ENCODE measurements around the gene CACNG7.
"Not testable (repeated sequence)": the region's sequence is repeated elsewhere in the genome, so short reads cannot be mapped to it uniquely, and the experiment has no call there.

CACNG7 gene

DNA sequence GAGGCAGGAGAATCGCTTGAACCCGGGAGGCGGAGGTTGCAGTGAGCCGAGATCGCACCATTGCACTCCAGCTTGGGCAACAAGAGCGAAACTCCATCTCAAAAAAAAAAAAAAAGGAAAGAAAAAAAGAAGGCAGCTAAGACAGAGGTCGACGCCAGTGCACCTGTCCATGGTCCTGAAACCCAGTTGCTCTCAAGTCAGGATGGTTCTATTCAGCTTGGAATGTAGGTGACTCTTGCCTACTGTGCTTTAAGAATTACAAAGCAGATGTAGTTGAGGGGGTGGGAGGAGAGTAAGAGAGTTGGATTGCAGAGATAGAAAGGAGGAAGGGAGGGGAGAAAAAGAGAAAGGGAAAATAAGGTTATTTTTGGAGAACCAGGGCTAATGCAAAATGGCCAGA, 18.7 kb downstream of the CACNG7 start:
- Histone ChIP-seq H3K9me3 (ENCODE audit: control insufficient read depth in 2 of 2, low read length in 2 of 2) (no peaks in the 10 kb centered on the region), H3K4me1 (ENCODE audit: control insufficient read depth, insufficient read depth, low read length) (no peaks in the 10 kb centered on the region), H3K27ac (ENCODE audit: low read length) (no peak overlapping the region), H3K9ac (ENCODE audit: low read length in 2 of 2) (no peak overlapping the region), H3K27me3 (ENCODE audit: control insufficient read depth in 1 of 2, insufficient read depth in 2 of 2, low read length in 2 of 2) (peaks cover 0 to 3% of the 10 kb centered on the region in 2 donors), H3K36me3 (ENCODE audit: control insufficient read depth in 2 of 2, insufficient read depth in 2 of 2, low read length in 2 of 2) (no peaks in the 10 kb centered on the region), H3K4me3 (ENCODE audit: low read length in 2 of 2) (no peak overlapping the region)

DNA sequence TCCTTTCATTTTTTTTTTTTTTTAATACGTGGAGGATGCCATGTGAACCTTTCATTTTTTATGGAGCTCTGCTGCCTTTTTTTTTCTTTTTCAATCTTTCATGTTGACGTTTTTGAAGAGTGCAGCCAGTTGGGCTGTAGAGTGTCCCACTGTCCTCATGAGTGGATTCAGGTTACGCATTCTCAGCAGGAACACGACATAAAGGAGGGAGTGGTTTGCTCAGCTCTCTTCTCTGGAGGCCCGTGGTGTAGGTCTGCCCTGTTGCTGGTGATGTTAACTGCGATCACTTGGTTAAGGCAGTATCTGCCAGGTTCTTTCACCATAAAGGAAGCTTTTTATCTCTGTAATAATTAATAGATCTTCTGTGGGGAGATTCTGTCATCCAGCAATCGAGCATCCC, 27.0 kb downstream of the CACNG7 start:
- Histone ChIP-seq H3K4me1 (ENCODE audit: control insufficient read depth, insufficient read depth, low read length) (no peaks in the 10 kb centered on the region), H3K4me3 (ENCODE audit: low read length in 2 of 2) (no peak overlapping the region), H3K9ac (ENCODE audit: low read length in 2 of 2) (no peak overlapping the region), H3K27me3 (ENCODE audit: control insufficient read depth in 1 of 2, insufficient read depth in 2 of 2, low read length in 2 of 2) (peaks cover 8 to 11% of the 10 kb centered on the region in 2 donors), H3K9me3 (ENCODE audit: control insufficient read depth in 2 of 2, low read length in 2 of 2) (peaks cover 0 to 2% of the 10 kb centered on the region in 2 donors), H3K27ac (ENCODE audit: low read length) (no peak overlapping the region), H3K36me3 (ENCODE audit: control insufficient read depth in 2 of 2, insufficient read depth in 2 of 2, low read length in 2 of 2) (no peaks in the 10 kb centered on the region)

DNA sequence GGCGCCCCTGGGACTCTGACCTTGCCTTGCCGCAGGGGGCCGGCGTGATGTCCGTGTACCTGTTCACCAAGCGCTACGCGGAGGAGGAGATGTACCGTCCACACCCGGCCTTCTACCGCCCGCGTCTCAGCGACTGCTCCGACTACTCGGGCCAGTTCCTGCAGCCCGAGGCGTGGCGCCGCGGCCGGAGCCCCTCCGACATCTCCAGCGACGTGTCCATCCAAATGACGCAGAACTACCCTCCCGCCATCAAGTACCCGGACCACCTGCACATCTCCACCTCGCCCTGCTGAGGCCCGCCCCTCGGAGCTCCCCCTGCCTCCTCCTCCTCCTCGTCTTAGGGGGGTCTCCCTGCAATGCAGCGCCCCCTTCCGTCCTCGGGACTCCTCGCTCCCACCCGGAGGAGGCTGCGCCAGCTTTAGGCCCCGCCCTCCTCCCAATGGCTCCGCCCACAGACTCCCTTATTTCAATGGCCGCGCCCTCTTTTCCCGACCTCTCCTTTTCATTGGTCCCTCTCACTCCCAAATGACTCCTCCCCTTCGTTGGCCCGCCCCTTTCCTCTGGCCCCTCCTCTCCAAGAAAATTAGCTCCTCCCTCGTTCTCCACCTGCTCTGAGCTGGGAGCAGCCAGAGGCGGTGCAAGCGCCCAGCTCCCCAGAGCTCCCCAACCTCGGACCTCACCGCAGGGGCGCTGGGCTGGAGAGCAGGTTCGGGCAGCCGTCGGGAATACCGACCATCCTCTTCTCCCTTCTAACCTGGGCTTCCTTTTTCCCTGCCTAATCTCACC, 33.1 kb downstream of the CACNG7 start:
- no peak overlapping the region for H3K9ac ChIP-seq (ENCODE audit: low read length in 2 of 2)

DNA sequence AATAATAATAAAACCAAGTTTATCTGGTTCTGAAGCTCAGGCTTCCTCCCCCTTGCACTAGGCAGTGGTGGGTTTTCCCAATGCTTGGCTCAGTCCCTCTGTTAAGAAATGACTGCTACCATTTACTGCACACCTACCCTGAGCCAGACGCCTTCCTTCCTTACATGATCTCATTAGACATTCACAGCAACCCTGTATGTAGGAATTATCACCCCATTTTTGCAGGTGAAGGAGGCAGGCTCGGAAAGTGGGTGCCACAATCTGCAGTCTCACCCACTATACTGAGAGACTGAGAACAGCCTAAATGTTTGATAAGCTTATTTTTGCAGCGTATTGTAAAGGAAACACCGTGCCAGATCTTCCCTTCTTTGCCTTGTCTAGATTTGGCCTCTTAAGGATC, 35.3 kb downstream of the CACNG7 start:
- Histone ChIP-seq H3K27me3 (ENCODE audit: control insufficient read depth in 1 of 2, insufficient read depth in 2 of 2, low read length in 2 of 2) (peaks cover 32 to 37% of the 10 kb centered on the region in 2 donors), H3K36me3 (ENCODE audit: control insufficient read depth in 2 of 2, insufficient read depth in 2 of 2, low read length in 2 of 2) (no peaks in the 10 kb centered on the region), H3K4me3 (ENCODE audit: low read length in 2 of 2) (no peak overlapping the region), H3K9ac (ENCODE audit: low read length in 2 of 2) (no peak overlapping the region), H3K9me3 (ENCODE audit: control insufficient read depth in 2 of 2, low read length in 2 of 2) (no peaks in the 10 kb centered on the region), H3K4me1 (ENCODE audit: control insufficient read depth, insufficient read depth, low read length) (no peaks in the 10 kb centered on the region), H3K27ac (ENCODE audit: low read length) (no peak overlapping the region)

More for the DNA sequence above, 33.1 kb downstream of the CACNG7 start:
- H3K27me3 ChIP-seq (ENCODE audit: control insufficient read depth in 1 of 2, insufficient read depth in 2 of 2, low read length in 2 of 2): peaks cover 29 to 36% of the 10 kb centered on the region in 2 donors
- H3K4me3 ChIP-seq (ENCODE audit: low read length in 2 of 2): no peak overlapping the region
- no peaks in the 10 kb centered on the region for H3K4me1 ChIP-seq (ENCODE audit: control insufficient read depth, insufficient read depth, low read length)
- no peak overlapping the region for H3K27ac ChIP-seq (ENCODE audit: low read length)
- no peaks in the 10 kb centered on the region for H3K36me3 ChIP-seq (ENCODE audit: control insufficient read depth in 2 of 2, insufficient read depth in 2 of 2, low read length in 2 of 2)
- no peaks in the 10 kb centered on the region for H3K9me3 ChIP-seq (ENCODE audit: control insufficient read depth in 2 of 2, low read length in 2 of 2)

DNA sequence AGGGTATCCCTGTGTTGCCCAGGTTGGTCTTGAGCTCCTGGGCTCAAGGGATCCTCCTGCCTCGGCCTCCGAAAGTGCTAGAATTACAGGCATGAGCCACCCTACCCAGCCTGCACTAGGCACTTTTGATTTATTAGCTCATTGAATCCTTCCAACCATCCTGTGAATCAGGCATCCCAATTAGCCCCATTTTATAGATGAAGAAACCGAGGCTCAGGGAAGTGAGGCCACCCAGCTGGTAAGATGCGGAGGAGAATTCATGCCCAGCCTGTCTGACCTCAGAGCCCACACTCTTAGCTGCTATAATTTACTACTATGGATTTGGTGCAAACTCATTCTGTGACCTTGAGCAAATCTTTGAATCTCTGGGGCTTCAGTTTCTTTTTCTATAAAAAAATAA, 35.9 kb downstream of the CACNG7 start:
- H3K4me1 ChIP-seq (ENCODE audit: control insufficient read depth, insufficient read depth, low read length): no peaks in the 10 kb centered on the region
- no peaks in the 10 kb centered on the region for H3K9me3 ChIP-seq (ENCODE audit: control insufficient read depth in 2 of 2, low read length in 2 of 2)
- H3K27ac ChIP-seq (ENCODE audit: low read length): no peak overlapping the region
- H3K27me3 ChIP-seq (ENCODE audit: control insufficient read depth in 1 of 2, insufficient read depth in 2 of 2, low read length in 2 of 2): peaks cover 31 to 35% of the 10 kb centered on the region in 2 donors
- H3K4me3 ChIP-seq (ENCODE audit: low read length in 2 of 2): no peak overlapping the region
- H3K36me3 ChIP-seq (ENCODE audit: control insufficient read depth in 2 of 2, insufficient read depth in 2 of 2, low read length in 2 of 2): no peaks in the 10 kb centered on the region
- no peak overlapping the region for H3K9ac ChIP-seq (ENCODE audit: low read length in 2 of 2)

DNA sequence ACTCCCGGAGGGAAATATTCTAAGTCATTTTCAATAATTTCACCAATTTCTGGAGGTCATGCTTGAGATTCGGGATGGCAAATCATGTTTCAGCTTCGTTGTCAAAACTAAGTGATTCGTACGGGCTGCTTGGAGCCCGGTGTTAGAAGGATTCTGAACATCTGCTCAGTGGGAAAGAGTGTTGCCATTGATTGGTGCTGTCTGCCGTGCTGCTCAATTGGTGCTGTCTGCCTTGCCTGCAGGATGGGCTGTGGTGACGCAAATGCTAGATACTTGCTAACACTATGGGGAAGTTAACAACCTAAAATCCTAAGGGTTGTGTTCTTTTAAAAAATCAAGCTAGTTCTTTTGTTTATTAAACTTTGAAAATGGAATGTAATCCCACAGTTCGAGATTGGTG, 36.4 kb downstream of the CACNG7 start:
- H3K27ac ChIP-seq (ENCODE audit: low read length): no peak overlapping the region
- no peaks in the 10 kb centered on the region for H3K4me1 ChIP-seq (ENCODE audit: control insufficient read depth, insufficient read depth, low read length)
- no peaks in the 10 kb centered on the region for H3K36me3 ChIP-seq (ENCODE audit: control insufficient read depth in 2 of 2, insufficient read depth in 2 of 2, low read length in 2 of 2)
- H3K9ac ChIP-seq (ENCODE audit: low read length in 2 of 2): no peak overlapping the region
- H3K4me3 ChIP-seq (ENCODE audit: low read length in 2 of 2): no peak overlapping the region
- H3K9me3 ChIP-seq (ENCODE audit: control insufficient read depth in 2 of 2, low read length in 2 of 2): no peaks in the 10 kb centered on the region
- peaks cover 26 to 31% of the 10 kb centered on the region in 2 donors for H3K27me3 ChIP-seq (ENCODE audit: control insufficient read depth in 1 of 2, insufficient read depth in 2 of 2, low read length in 2 of 2)

DNA sequence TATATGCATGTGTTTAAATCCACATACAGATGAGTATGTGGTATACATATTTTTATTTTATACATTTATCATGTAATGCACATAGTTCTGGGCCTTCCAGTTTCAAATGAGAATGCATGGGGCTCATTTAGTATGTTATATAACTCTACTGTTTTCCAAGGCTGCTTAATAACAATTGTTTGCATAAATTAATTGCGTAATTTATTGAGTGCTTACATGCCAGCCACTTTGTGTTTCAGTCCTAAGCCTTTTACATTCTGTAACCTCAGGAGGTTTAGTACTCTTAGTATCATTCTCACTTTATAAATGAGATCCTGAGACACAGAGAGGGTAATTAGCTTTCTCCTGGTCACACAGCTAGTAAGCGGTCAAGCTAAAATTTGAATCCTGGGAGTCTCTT, 36.9 kb downstream of the CACNG7 start:
- H3K27me3 ChIP-seq (ENCODE audit: control insufficient read depth in 1 of 2, insufficient read depth in 2 of 2, low read length in 2 of 2): peaks cover 24 to 30% of the 10 kb centered on the region in 2 donors
- no peak overlapping the region for H3K4me3 ChIP-seq (ENCODE audit: low read length in 2 of 2)
- H3K9ac ChIP-seq (ENCODE audit: low read length in 2 of 2): no peak overlapping the region
- H3K4me1 ChIP-seq (ENCODE audit: control insufficient read depth, insufficient read depth, low read length): no peaks in the 10 kb centered on the region
- no peaks in the 10 kb centered on the region for H3K36me3 ChIP-seq (ENCODE audit: control insufficient read depth in 2 of 2, insufficient read depth in 2 of 2, low read length in 2 of 2)
- no peak overlapping the region for H3K27ac ChIP-seq (ENCODE audit: low read length)
- no peaks in the 10 kb centered on the region for H3K9me3 ChIP-seq (ENCODE audit: control insufficient read depth in 2 of 2, low read length in 2 of 2)

DNA sequence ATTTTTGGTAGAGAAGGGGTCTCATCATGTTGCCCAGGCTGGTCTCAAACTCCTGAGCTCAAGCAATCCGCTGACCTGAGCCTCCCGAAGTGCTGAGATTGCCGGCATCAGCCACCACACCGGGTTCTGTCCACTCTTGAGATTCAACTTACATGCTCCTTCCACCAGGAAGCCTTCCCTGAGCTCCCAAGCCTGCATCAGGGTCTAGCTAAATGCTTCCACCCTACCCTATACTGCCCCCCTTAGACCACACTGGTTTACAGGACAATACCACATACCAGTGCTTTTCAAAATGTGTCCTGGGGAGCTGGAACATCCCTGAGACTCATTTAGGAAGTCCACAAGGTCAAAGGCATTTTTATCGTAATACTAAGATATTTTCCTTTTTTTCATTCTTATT, 38.5 kb downstream of the CACNG7 start:
- H3K4me3 ChIP-seq (ENCODE audit: low read length in 2 of 2): no peak overlapping the region
- no peak overlapping the region for H3K9ac ChIP-seq (ENCODE audit: low read length in 2 of 2)
- H3K4me1 ChIP-seq (ENCODE audit: control insufficient read depth, insufficient read depth, low read length): no peaks in the 10 kb centered on the region
- no peaks in the 10 kb centered on the region for H3K36me3 ChIP-seq (ENCODE audit: control insufficient read depth in 2 of 2, insufficient read depth in 2 of 2, low read length in 2 of 2)
- no peak overlapping the region for H3K27ac ChIP-seq (ENCODE audit: low read length)
- peaks cover 12 to 21% of the 10 kb centered on the region in 2 donors for H3K27me3 ChIP-seq (ENCODE audit: control insufficient read depth in 1 of 2, insufficient read depth in 2 of 2, low read length in 2 of 2)
- no peaks in the 10 kb centered on the region for H3K9me3 ChIP-seq (ENCODE audit: control insufficient read depth in 2 of 2, low read length in 2 of 2)

DNA sequence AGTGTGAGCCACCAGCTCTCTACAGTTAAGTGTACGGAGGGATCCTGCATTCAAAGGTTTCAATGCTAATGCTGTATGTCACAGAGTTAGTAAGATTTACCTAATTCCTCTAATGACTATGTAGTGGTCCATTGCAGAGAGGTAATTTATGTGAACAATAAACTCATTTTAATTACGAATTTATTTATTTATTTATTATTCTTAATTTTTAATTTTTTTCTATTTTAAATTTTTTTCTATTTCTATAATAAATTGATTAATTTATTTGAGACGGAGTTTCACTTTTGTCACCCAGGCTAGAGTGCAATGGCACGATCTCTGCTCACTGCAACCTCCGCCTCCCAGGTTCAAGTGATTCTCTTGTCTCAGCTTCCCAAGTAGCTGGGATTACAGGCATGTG, 39.5 kb downstream of the CACNG7 start:
- H3K4me3 ChIP-seq (ENCODE audit: low read length in 2 of 2); H3K4me1 ChIP-seq (ENCODE audit: control insufficient read depth, insufficient read depth, low read length); H3K9ac ChIP-seq (ENCODE audit: low read length in 2 of 2); H3K36me3 ChIP-seq (ENCODE audit: control insufficient read depth in 2 of 2, insufficient read depth in 2 of 2, low read length in 2 of 2); H3K9me3 ChIP-seq (ENCODE audit: control insufficient read depth in 2 of 2, low read length in 2 of 2); H3K27ac ChIP-seq (ENCODE audit: low read length): not testable (repeated sequence)
- peaks cover 8 to 15% of the 10 kb centered on the region in 2 donors for H3K27me3 ChIP-seq (ENCODE audit: control insufficient read depth in 1 of 2, insufficient read depth in 2 of 2, low read length in 2 of 2)

DNA sequence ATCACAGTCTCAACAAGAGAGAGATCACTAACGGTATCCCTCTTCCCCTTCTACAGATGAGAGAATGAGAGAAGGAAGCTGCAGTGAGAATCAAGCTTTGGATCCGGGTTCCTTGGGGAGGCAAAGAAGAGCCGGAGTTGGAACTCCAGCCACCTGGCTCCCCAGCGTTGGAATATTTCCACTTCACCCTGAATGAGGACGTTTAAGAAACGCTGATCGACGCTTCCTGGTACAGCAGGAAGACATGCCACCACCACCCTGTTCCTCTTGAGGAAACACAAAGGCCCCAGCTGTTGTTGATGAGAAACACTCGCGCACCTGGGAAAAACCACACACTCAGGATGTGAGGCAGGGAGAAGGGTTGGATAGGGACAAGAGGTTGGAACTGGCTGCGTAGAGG, 42.4 kb downstream of the CACNG7 start:
- Histone ChIP-seq H3K4me1 (ENCODE audit: control insufficient read depth, insufficient read depth, low read length) (no peaks in the 10 kb centered on the region), H3K36me3 (ENCODE audit: control insufficient read depth in 2 of 2, insufficient read depth in 2 of 2, low read length in 2 of 2) (no peaks in the 10 kb centered on the region), H3K9me3 (ENCODE audit: control insufficient read depth in 2 of 2, low read length in 2 of 2) (no peaks in the 10 kb centered on the region), H3K27me3 (ENCODE audit: control insufficient read depth in 1 of 2, insufficient read depth in 2 of 2, low read length in 2 of 2) (peaks cover 8 to 12% of the 10 kb centered on the region in 2 donors), H3K9ac (ENCODE audit: low read length in 2 of 2) (no peak overlapping the region), H3K4me3 (ENCODE audit: low read length in 2 of 2) (no peak overlapping the region), H3K27ac (ENCODE audit: low read length) (no peak overlapping the region)

DNA sequence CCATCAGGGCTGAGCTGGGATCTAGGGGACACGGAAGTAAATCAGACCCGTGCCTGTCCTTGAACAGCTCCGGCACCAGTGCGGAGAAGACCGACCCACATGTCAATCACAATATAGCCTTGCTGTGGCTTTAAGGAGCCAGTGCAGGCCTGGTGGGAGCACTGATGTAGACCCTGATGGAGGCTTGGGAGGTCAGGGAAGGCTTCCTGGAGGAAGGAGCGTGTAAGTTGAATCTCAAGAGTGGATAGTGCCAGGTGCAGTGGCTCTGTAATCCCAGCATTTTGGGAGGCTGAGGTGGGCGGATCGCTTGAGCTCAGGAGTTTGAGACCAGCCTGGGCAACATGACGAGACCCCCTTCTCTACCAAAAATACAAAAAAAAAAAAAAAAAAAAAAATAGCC, 42.9 kb downstream of the CACNG7 start:
- H3K9ac ChIP-seq (ENCODE audit: low read length in 2 of 2): no peak overlapping the region
- peaks cover 8 to 13% of the 10 kb centered on the region in 2 donors for H3K27me3 ChIP-seq (ENCODE audit: control insufficient read depth in 1 of 2, insufficient read depth in 2 of 2, low read length in 2 of 2)

More for the DNA sequence above, 42.9 kb downstream of the CACNG7 start:
- no peak overlapping the region for H3K4me3 ChIP-seq (ENCODE audit: low read length in 2 of 2)
- H3K9me3 ChIP-seq (ENCODE audit: control insufficient read depth in 2 of 2, low read length in 2 of 2): no peaks in the 10 kb centered on the region
- no peaks in the 10 kb centered on the region for H3K4me1 ChIP-seq (ENCODE audit: control insufficient read depth, insufficient read depth, low read length)
- no peaks in the 10 kb centered on the region for H3K36me3 ChIP-seq (ENCODE audit: control insufficient read depth in 2 of 2, insufficient read depth in 2 of 2, low read length in 2 of 2)
- no peak overlapping the region for H3K27ac ChIP-seq (ENCODE audit: low read length)

All from stomach smooth muscle (tissue), 2 donors.